GM23338 (cell line): ENCODE data around the gene CACNA2D4. TPM values are rescaled to one million over a fixed set of nuclear protein-coding genes. Genes with fewer than 3 reads are reported as not detected.

Source experiments
- ATAC-seq: fragments of 200-7000 bp; cut with Tn5 transposase; 3 replicates; pipeline ENCODE4 v1.9.1; 2020
- DNase-seq: peaks from one replicate; pipeline ENCODE4 v3.0.0-alpha.2; 2015; ENCODE audit warnings: low spot score
- H2AFZ ChIP-seq: fragments of 200-600 bp; sonication (generic); 2 replicates; pipeline ENCODE4 v1.8.0; 2016; ENCODE audit warnings: antibody characterized with exemption, mild to moderate bottlenecking, moderate library complexity
- H3F3A ChIP-seq: fragments of 200-600 bp; sonication (generic); replicated peaks from 2 replicates; pipeline ENCODE4 v1.8.0; 2017; ENCODE audit warnings: antibody characterized with exemption, mixed run types, low read depth
- H3K27ac ChIP-seq: fragments of 200-600 bp; sonication (generic); 2 replicates; pipeline ENCODE4 v1.6.1; 2016; ENCODE audit warnings: low read depth
- H3K27me3 ChIP-seq: fragments of 200-600 bp; sonication (generic); 2 replicates; pipeline ENCODE4 v1.8.0; 2016; ENCODE audit warnings: mild to moderate bottlenecking, mixed run types, moderate library complexity; ENCODE audit not compliant: insufficient read depth
- H3K36me3 ChIP-seq: fragments of 200-600 bp; sonication (generic); 2 replicates; pipeline ENCODE4 v1.8.0; 2016; ENCODE audit warnings: mild to moderate bottlenecking; ENCODE audit not compliant: insufficient read depth
- H3K4me1 ChIP-seq: fragments of 200-600 bp; sonication (generic); 2 replicates; pipeline ENCODE4 v1.8.0; 2016; ENCODE audit warnings: mild to moderate bottlenecking, moderate library complexity; ENCODE audit not compliant: insufficient read depth
- H3K4me2 ChIP-seq: fragments of 200-600 bp; sonication (generic); 2 replicates; pipeline ENCODE4 v1.7.1; 2017; ENCODE audit warnings: mixed run types
- H3K4me3 ChIP-seq: fragments of 200-600 bp; sonication (generic); 2 replicates; pipeline ENCODE4 v1.6.1; 2016; ENCODE audit warnings: mixed run types
- H3K79me2 ChIP-seq: fragments of 200-600 bp; sonication (generic); replicated peaks from 2 replicates; pipeline ENCODE4 v1.8.0; 2017; ENCODE audit warnings: mild to moderate bottlenecking; ENCODE audit not compliant: insufficient read depth
- H3K9me2 ChIP-seq: fragments of 200-600 bp; sonication (generic); 2 replicates; pipeline ENCODE4 v1.8.0; 2017; ENCODE audit not compliant: insufficient read depth
- H4K20me1 ChIP-seq: fragments of 200-600 bp; sonication (generic); replicated peaks from 2 replicates; pipeline ENCODE4 v1.8.0; 2017; ENCODE audit warnings: mild to moderate bottlenecking; ENCODE audit not compliant: insufficient read depth
- H3K27ac Mint-ChIP-seq: 2 replicates; pipeline ENCODE4 v1.8.0; 2020; ENCODE audit warnings: inconsistent platforms, mild to moderate bottlenecking, moderate library complexity, mixed read lengths
- H3K27me3 Mint-ChIP-seq: 3 replicates; pipeline ENCODE4 v1.8.0; 2022; ENCODE audit warnings: low read depth, mild to moderate bottlenecking, moderate library complexity, mixed read lengths, inconsistent platforms; ENCODE audit not compliant: insufficient read depth, poor library complexity
- H3K36me3 Mint-ChIP-seq: 3 replicates; pipeline ENCODE4 v1.8.0; 2021; ENCODE audit warnings: low read depth, mild to moderate bottlenecking, inconsistent platforms, moderate library complexity, mixed read lengths
- H3K4me1 Mint-ChIP-seq: 3 replicates; pipeline ENCODE4 v1.8.0; 2020; ENCODE audit warnings: mild to moderate bottlenecking, inconsistent platforms, mixed read lengths
- H3K4me3 Mint-ChIP-seq: 3 replicates; pipeline ENCODE4 v1.8.0; 2021; ENCODE audit warnings: moderate library complexity, mild to moderate bottlenecking, inconsistent platforms, mixed read lengths
- H3K9me3 Mint-ChIP-seq: 3 replicates; pipeline ENCODE4 v1.8.0; 2020; ENCODE audit warnings: moderate library complexity, mild to moderate bottlenecking, inconsistent platforms, mixed read lengths
- CREB1 ChIP-seq: fragments of 250-450 bp; sonication (Bioruptor Pico); IDR thresholded peaks from 2 replicates; pipeline ENCODE4 v1.5.0; 2020; ENCODE audit warnings: low read depth, mild to moderate bottlenecking, moderate library complexity
- CTCF ChIP-seq, 2 experiments: fragments of 200-600 bp in 1 of 2; sonication (generic) in 1 of 2; conservative IDR thresholded peaks; 2 replicates each; pipeline versions ENCODE4 v1.5.1 to v1.6.1; 2016 to 2017; ENCODE audit warnings: antibody characterized with exemption in 2 of 2, low read depth in 2 of 2, mild to moderate bottlenecking in 2 of 2, moderate library complexity in 1 of 2
- EZH2 ChIP-seq: fragments of 200-600 bp; sonication (generic); IDR thresholded peaks from one replicate; pipeline ENCODE4 v1.8.0; 2017; ENCODE audit warnings: antibody characterized with exemption, mild to moderate bottlenecking, low read depth; ENCODE audit not compliant: unreplicated experiment
- EZH2phosphoT487 ChIP-seq: fragments of 200-600 bp; sonication (generic); IDR thresholded peaks from one replicate; pipeline ENCODE4 v1.8.1; 2018; ENCODE audit warnings: antibody characterized with exemption; ENCODE audit not compliant: unreplicated experiment
- JUNB ChIP-seq: IDR thresholded peaks from one replicate; pipeline ENCODE4 v1.6.1; 2016; ENCODE audit warnings: antibody characterized with exemption; ENCODE audit not compliant: unreplicated experiment
- NANOG ChIP-seq: IDR thresholded peaks from 2 replicates; pipeline ENCODE4 v1.6.1; 2016; ENCODE audit warnings: antibody characterized with exemption, borderline replicate concordance
- POLR2AphosphoS5 ChIP-seq: IDR thresholded peaks from 2 replicates; pipeline ENCODE4 v1.6.1; 2016; ENCODE audit warnings: antibody characterized with exemption, low read depth
- STAT1 ChIP-seq: IDR thresholded peaks from one replicate; pipeline ENCODE4 v1.6.1; 2016; ENCODE audit warnings: antibody characterized with exemption; ENCODE audit not compliant: unreplicated experiment
- ZNF114 ChIP-seq: fragments of 250-450 bp; sonication (Bioruptor Pico); IDR thresholded peaks from 2 replicates; pipeline ENCODE4 v1.5.0; 2020; ENCODE audit warnings: mild to moderate bottlenecking, moderate library complexity
- ZNF331 ChIP-seq: fragments of 250-450 bp; sonication (Bioruptor Pico); IDR thresholded peaks from 2 replicates; pipeline ENCODE4 v1.5.0; 2020; ENCODE audit warnings: low read depth, mild to moderate bottlenecking, moderate library complexity
- polyA plus RNA-seq: library from polyadenylated mRNA; unstranded; fragments of >200 nt; fragmentation: Nextera tagmentation; extraction: Ambion mirVana; gene quantifications from 2 replicates; pipeline ENCODE4 v1.2.1, GENCODE V29; 2016
- total RNA-seq: library from RNA; depleted of rRNA; stranded (reverse); fragments of >200 nt; shearing (Covaris generic); gene quantifications from 2 replicates; pipeline ENCODE4 v1.2.3, GENCODE V29; 2014
- TF ChIP-seq, protein P1 (sequence below): fragments of 250-450 bp; sonication (Bioruptor Pico); IDR thresholded peaks from 2 replicates; pipeline ENCODE4 v1.5.0; 2020; ENCODE audit warnings: mild to moderate bottlenecking, moderate library complexity
- TF ChIP-seq, protein P2 (sequence below): IDR thresholded peaks from one replicate; pipeline ENCODE4 v1.6.1; 2018; ENCODE audit warnings: antibody characterized with exemption; ENCODE audit not compliant: unreplicated experiment

The CACNA2D4 gene
- total and polyA plus RNA-seq, 2 experiments from 2014 or later: 0.07 to 0.24 TPM

- no peaks in the 10 kb centered on the region for H3K36me3 Mint-ChIP-seq
- no peak overlapping the region for H3K4me3 Mint-ChIP-seq
- no peak for DNase-seq
Measured at GRCh38 chr12:1879633-1880032, 38.8 kb downstream of the CACNA2D4 start.

DNA sequence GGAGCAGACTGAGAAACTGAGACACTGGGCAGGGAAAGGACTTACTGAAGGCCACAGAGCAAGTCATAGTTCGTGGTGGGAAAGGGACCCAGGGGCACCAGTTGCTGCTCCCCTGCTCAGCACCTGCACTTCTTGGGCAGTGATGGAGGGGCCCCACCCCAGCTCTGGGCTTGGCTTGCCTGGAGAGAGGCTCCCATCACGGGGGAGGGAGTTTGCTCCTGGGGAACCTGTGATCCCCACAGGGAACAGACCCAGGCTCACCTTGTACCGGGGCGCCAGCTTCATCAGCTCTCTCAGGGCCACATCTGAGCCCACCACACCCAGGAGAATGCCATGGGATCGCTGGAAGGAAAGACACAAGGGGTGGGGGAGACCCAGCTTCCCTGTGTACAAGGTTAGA lies 39.8 kb downstream of the CACNA2D4 start:
- no peaks in the 10 kb centered on the region for H3K9me3 Mint-ChIP-seq
- Histone ChIP-seq H3K79me2 (no peaks in the 10 kb centered on the region), H3K27ac (no peak overlapping the region), H3K27me3 (no peaks in the 10 kb centered on the region), H2AFZ (no peak overlapping the region), H3F3A (no peaks in the 10 kb centered on the region), H3K4me3 (no peak overlapping the region), H3K4me1 (no peaks in the 10 kb centered on the region), H3K9me2 (no peaks in the 10 kb centered on the region), H4K20me1 (no peaks in the 10 kb centered on the region), H3K36me3 (no peaks in the 10 kb centered on the region), H3K4me2 (no peak overlapping the region)
- H3K27me3 Mint-ChIP-seq: peaks cover 12% of the 10 kb centered on the region
- H3K36me3 Mint-ChIP-seq: no peaks in the 10 kb centered on the region
- no peak for ATAC-seq
- H3K27ac Mint-ChIP-seq: no peak overlapping the region
- H3K4me3 Mint-ChIP-seq: no peak overlapping the region
- H3K4me1 Mint-ChIP-seq: no peaks in the 10 kb centered on the region
- no peak for DNase-seq
- TF ChIP-seq, protein P1, sequence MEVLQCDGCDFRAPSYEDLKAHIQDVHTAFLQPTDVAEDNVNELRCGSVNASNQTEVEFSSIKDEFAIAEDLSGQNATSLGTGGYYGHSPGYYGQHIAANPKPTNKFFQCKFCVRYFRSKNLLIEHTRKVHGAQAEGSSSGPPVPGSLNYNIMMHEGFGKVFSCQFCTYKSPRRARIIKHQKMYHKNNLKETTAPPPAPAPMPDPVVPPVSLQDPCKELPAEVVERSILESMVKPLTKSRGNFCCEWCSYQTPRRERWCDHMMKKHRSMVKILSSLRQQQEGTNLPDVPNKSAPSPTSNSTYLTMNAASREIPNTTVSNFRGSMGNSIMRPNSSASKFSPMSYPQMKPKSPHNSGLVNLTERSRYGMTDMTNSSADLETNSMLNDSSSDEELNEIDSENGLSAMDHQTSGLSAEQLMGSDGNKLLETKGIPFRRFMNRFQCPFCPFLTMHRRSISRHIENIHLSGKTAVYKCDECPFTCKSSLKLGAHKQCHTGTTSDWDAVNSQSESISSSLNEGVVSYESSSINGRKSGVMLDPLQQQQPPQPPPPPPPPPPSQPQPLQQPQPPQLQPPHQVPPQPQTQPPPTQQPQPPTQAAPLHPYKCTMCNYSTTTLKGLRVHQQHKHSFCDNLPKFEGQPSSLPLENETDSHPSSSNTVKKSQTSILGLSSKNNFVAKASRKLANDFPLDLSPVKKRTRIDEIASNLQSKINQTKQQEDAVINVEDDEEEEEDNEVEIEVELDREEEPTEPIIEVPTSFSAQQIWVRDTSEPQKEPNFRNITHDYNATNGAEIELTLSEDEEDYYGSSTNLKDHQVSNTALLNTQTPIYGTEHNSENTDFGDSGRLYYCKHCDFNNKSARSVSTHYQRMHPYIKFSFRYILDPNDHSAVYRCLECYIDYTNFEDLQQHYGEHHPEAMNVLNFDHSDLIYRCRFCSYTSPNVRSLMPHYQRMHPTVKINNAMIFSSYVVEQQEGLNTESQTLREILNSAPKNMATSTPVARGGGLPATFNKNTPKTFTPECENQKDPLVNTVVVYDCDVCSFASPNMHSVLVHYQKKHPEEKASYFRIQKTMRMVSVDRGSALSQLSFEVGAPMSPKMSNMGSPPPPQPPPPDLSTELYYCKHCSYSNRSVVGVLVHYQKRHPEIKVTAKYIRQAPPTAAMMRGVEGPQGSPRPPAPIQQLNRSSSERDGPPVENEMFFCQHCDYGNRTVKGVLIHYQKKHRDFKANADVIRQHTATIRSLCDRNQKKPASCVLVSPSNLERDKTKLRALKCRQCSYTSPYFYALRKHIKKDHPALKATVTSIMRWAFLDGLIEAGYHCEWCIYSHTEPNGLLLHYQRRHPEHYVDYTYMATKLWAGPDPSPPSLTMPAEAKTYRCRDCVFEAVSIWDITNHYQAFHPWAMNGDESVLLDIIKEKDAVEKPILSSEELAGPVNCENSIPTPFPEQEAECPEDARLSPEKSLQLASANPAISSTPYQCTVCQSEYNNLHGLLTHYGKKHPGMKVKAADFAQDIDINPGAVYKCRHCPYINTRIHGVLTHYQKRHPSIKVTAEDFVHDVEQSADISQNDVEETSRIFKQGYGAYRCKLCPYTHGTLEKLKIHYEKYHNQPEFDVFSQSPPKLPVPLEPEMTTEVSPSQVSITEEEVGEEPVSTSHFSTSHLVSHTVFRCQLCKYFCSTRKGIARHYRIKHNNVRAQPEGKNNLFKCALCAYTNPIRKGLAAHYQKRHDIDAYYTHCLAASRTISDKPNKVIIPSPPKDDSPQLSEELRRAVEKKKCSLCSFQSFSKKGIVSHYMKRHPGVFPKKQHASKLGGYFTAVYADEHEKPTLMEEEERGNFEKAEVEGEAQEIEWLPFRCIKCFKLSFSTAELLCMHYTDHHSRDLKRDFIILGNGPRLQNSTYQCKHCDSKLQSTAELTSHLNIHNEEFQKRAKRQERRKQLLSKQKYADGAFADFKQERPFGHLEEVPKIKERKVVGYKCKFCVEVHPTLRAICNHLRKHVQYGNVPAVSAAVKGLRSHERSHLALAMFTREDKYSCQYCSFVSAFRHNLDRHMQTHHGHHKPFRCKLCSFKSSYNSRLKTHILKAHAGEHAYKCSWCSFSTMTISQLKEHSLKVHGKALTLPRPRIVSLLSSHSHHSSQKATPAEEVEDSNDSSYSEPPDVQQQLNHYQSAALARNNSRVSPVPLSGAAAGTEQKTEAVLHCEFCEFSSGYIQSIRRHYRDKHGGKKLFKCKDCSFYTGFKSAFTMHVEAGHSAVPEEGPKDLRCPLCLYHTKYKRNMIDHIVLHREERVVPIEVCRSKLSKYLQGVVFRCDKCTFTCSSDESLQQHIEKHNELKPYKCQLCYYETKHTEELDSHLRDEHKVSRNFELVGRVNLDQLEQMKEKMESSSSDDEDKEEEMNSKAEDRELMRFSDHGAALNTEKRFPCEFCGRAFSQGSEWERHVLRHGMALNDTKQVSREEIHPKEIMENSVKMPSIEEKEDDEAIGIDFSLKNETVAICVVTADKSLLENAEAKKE (CRISPR knock-in tag): no peak
- TF ChIP-seq STAT1 (no peak), CTCF (conservative IDR thresholded peaks at IDR 0.05; ENCODE audit: low read depth in 2 of 2) (no peak), POLR2AphosphoS5 (no peak), EZH2 (no peak), JUNB (no peak)

More at GRCh38 chr12:1879633-1880032, 38.8 kb downstream of the CACNA2D4 start:
- ATAC-seq: no peak
- Histone ChIP-seq H4K20me1 (no peaks in the 10 kb centered on the region), H3K79me2 (no peaks in the 10 kb centered on the region), H2AFZ (no peak overlapping the region), H3K36me3 (no peaks in the 10 kb centered on the region), H3K27me3 (no peaks in the 10 kb centered on the region), H3K4me1 (no peaks in the 10 kb centered on the region), H3F3A (no peaks in the 10 kb centered on the region), H3K4me2 (no peak overlapping the region), H3K9me2 (no peaks in the 10 kb centered on the region), H3K4me3 (no peak overlapping the region), H3K27ac (no peak overlapping the region)
- H3K9me3 Mint-ChIP-seq: no peaks in the 10 kb centered on the region
- H3K27ac Mint-ChIP-seq: no peak overlapping the region
- peaks cover 12% of the 10 kb centered on the region for H3K27me3 Mint-ChIP-seq
- TF ChIP-seq ZNF114 (CRISPR knock-in tag): no peak
- TF ChIP-seq EZH2phosphoT487: no peak
- TF ChIP-seq, protein P2, sequence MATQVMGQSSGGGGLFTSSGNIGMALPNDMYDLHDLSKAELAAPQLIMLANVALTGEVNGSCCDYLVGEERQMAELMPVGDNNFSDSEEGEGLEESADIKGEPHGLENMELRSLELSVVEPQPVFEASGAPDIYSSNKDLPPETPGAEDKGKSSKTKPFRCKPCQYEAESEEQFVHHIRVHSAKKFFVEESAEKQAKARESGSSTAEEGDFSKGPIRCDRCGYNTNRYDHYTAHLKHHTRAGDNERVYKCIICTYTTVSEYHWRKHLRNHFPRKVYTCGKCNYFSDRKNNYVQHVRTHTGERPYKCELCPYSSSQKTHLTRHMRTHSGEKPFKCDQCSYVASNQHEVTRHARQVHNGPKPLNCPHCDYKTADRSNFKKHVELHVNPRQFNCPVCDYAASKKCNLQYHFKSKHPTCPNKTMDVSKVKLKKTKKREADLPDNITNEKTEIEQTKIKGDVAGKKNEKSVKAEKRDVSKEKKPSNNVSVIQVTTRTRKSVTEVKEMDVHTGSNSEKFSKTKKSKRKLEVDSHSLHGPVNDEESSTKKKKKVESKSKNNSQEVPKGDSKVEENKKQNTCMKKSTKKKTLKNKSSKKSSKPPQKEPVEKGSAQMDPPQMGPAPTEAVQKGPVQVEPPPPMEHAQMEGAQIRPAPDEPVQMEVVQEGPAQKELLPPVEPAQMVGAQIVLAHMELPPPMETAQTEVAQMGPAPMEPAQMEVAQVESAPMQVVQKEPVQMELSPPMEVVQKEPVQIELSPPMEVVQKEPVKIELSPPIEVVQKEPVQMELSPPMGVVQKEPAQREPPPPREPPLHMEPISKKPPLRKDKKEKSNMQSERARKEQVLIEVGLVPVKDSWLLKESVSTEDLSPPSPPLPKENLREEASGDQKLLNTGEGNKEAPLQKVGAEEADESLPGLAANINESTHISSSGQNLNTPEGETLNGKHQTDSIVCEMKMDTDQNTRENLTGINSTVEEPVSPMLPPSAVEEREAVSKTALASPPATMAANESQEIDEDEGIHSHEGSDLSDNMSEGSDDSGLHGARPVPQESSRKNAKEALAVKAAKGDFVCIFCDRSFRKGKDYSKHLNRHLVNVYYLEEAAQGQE: no peak
- no peak for TF ChIP-seq CREB1
- TF ChIP-seq NANOG: no peak
- TF ChIP-seq ZNF331 (CRISPR knock-in tag): no peak
- no peaks in the 10 kb centered on the region for H3K4me1 Mint-ChIP-seq
